Small intestine (tissue), 7 donors: Measurements from ENCODE around the gene ZP3. TPM values are rescaled to one million over a fixed set of nuclear protein-coding genes. Genes with fewer than 3 reads are reported as not detected.
A peak's percentile ranks its signal among the peaks of the same experiment; 100 is the strongest.
"Not testable (repeated sequence)": the region's sequence is repeated elsewhere in the genome, so short reads cannot be mapped to it uniquely, and the experiment has no call there.

Source experiments
- DNase-seq, 2 donors: peaks; one replicate each; pipeline versions ENCODE4 v3.0.0 to v3.0.0-alpha.2; 2013
- FAIRE-seq: peaks from 2 replicates; lab custom pipeline; 2012; peaks lifted over from hg19 to GRCh38; lab: Jason Lieb, UNC
- H3K27ac ChIP-seq, 3 donors: one replicate each; pipeline ENCODE4 v1.5.1; 2013; ENCODE audit warnings: low read length in 2 of 3, mild to moderate bottlenecking in 2 of 3, control low read depth in 1 of 3, inconsistent platforms in 1 of 3, low read depth in 1 of 3, moderate library complexity in 1 of 3
- H3K27me3 ChIP-seq, 3 donors: one replicate each; pipeline ENCODE4 v1.6.1; 2013; ENCODE audit warnings: low read length in 3 of 3, inconsistent platforms in 1 of 3; ENCODE audit not compliant: control insufficient read depth in 3 of 3, insufficient read depth in 3 of 3
- H3K36me3 ChIP-seq, 3 donors: one replicate each; pipeline ENCODE4 v1.6.1; 2013; ENCODE audit warnings: low read length in 3 of 3, inconsistent platforms in 1 of 3, low read depth in 1 of 3, mild to moderate bottlenecking in 1 of 3, moderate library complexity in 1 of 3; ENCODE audit not compliant: control insufficient read depth in 3 of 3, insufficient read depth in 2 of 3
- H3K4me1 ChIP-seq, 3 donors: one replicate each; pipeline ENCODE4 v1.6.1; 2013; ENCODE audit warnings: low read length in 2 of 3, inconsistent platforms in 1 of 3, low read depth in 1 of 3, mild to moderate bottlenecking in 1 of 3, moderate library complexity in 1 of 3; ENCODE audit not compliant: control insufficient read depth in 3 of 3, insufficient read depth in 2 of 3
- H3K4me3 ChIP-seq, 3 donors: one replicate each; pipeline ENCODE4 v1.5.1; 2013; ENCODE audit warnings: low read length in 3 of 3, control low read depth in 1 of 3, inconsistent platforms in 1 of 3, low read depth in 1 of 3, mild to moderate bottlenecking in 1 of 3, moderate library complexity in 1 of 3
- H3K9me3 ChIP-seq, 2 donors: one replicate each; pipeline ENCODE4 v1.6.1; 2013; ENCODE audit warnings: low read depth in 1 of 2, low read length in 1 of 2; ENCODE audit not compliant: control insufficient read depth in 2 of 2, insufficient read depth in 1 of 2
- WGBS, 3 donors: extraction: QIAGEN DNeasy Blood & Tissue Kit; methylation state at CpG; one replicate each; pipeline ENCODE4 v1.1.7; 2013; 5-methylcytosine and 5-hydroxymethylcytosine counted together
- polyA plus RNA-seq, 4 donors: library from polyadenylated mRNA; stranded (reverse) in 3 of 4; unstranded in 1 of 4; fragments of 200-250 nt in 3 of 4; fragments of 120-200 nt in 1 of 4; gene quantifications; one replicate each; pipeline versions ENCODE4 v1.2.1 to v1.2.3, GENCODE V29; 2013
- donor health status: healthy with polysubstance abuse.
- donor health status: control.
- donor health status: control.
- donor health status: Bipolar disorder and iron deficiency.
- donor health status: healthy.

ZP3 gene
- polyA plus RNA-seq, 4 donors: 1.4 to 3.7 (median 3.3) TPM

DNA sequence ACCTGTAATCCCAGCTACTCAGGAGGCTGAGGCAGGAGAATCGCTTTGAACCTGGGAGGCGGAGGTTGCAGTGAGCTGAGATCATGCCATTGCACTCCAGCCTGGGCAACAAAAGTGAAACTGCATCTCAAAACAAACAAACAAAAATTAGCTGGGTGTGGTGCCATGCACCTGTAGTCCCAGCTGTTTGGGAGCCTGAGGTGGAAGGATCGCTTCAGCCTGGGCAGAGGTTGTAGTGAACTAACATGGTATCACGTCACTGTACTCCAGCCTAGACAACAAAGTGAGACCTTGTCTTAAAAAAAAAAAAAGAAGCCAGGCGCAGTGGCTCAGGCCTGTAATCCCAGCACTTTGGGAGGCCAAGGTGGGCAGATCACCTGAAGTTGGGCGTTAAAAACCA is 37.0 kb upstream of the ZP3 start:
- WGBS, 3 donors: 44 to 84% (median 55%) methylated on average over 6 of the region's 6 CpGs
- H3K27me3 ChIP-seq, FAIRE-seq, H3K9me3 ChIP-seq, H3K4me3 ChIP-seq, H3K4me1 ChIP-seq, H3K36me3 ChIP-seq: not testable (repeated sequence)
- peak overlapping the region in 1 of 3 donors; percentile 32 for H3K27ac ChIP-seq
- DNase-seq: peak in 1 of 2 donors; percentile 54

DNA sequence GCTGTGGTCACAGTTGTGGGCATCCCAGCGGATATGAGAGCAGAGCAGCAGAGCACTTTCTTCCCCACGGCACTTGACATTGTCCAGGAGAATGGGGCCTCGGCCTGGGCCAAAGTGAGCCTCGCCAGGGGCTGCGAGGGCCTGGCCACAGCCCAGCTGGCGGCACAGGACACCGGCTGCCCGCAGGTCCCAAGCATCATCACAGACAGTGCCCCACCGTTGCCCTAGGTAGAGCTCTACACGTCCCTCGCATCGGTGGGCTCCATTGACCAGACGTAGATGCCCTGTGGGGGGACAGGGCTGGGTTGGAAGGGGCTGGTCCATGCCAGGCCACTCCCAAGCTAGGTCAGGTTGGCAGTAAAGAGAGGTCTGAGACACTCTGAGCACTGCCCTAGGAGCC is 34.7 kb upstream of the ZP3 start:
- no peaks in the 10 kb centered on the region for H3K27me3 ChIP-seq
- no peak overlapping the region for H3K4me3 ChIP-seq
- H3K36me3 ChIP-seq: no peaks in the 10 kb centered on the region
- DNase-seq: no peak
- no peak overlapping the region for H3K27ac ChIP-seq
- H3K4me1 ChIP-seq: peaks cover 0 to 10% (median 0%) of the 10 kb centered on the region in 3 donors
- H3K9me3 ChIP-seq: no peaks in the 10 kb centered on the region
- WGBS, 3 donors: 94 to 96% (median 96%) methylated on average over 13 of the region's 13 CpGs
- FAIRE-seq: no peak

- no peak for FAIRE-seq
- H3K27ac ChIP-seq: peak overlapping the region; percentile 72 to 92 (median 85)
- no peaks in the 10 kb centered on the region for H3K27me3 ChIP-seq
- H3K36me3 ChIP-seq: no peaks in the 10 kb centered on the region
- H3K9me3 ChIP-seq: no peaks in the 10 kb centered on the region
- 27 to 33% (median 30%) methylated on average over 12 of the region's 12 CpGs for WGBS, 3 donors
- peak overlapping the region in 2 of 3 donors; percentile 21 to 33 for H3K4me3 ChIP-seq
- no peak for DNase-seq
- H3K4me1 ChIP-seq: peaks cover 0 to 20% (median 3%) of the 10 kb centered on the region in 3 donors
Measured at GRCh38 chr7:76392531-76393115, 32.1 kb upstream of the ZP3 start.

DNA sequence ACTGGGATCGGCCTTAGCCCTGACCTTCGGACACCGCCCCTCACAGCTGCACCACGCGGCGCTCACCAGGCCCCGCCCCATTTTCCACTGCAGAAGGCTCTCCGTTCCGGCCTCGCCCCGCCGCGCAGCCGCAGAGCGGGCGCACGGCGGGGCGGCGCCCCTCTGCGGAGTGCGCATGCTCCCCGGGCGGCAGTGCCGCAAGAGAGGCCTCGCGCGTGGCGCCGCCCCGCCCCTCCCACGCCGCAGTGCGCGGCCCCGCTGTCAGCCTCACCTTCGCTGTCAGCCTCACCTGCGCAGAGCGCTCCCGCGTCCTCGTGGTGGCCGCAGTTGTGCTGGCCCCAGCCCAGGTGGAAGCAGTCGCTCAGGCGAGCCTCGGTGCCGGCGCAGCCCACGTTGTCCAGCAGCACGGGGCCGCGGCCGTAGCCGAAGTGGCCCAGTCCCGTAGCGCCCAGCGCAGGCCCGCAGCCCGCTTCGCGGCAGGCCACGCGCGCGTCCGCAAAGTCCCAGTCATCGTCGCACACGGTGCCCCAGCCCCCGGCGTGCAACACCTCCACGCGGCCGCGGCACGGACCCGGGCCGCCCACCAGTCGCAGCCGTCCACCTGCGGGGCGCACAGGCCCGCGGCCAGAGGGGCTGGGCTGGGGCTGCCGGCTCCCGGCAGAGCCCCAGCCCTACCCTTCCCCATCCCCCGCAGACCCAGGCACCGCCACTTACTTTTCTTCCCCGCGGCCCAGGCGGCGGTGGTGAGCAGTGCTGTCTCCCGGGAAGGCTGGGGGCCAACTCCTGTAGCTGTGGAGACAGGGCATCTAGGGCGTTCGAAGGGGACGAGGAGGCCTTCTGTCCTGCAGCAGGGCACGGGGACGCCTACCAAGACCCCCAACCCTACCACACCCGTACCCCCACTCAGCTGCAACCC is 31.4 kb upstream of the ZP3 start:
- FAIRE-seq (no peak), DNase-seq (peak; percentile 96 to 97)
- 0 to 4% (median 1%) methylated on average over 46 to 99 of the region's 99 CpGs for WGBS, 3 donors
- H3K4me1 ChIP-seq: peaks cover 0 to 22% (median 3%) of the 10 kb centered on the region in 3 donors
- H3K36me3 ChIP-seq: no peaks in the 10 kb centered on the region
- H3K4me3 ChIP-seq: peak overlapping the region; percentile 48 to 56 (median 49)
- H3K9me3 ChIP-seq: no peaks in the 10 kb centered on the region
- H3K27me3 ChIP-seq: no peaks in the 10 kb centered on the region
- H3K27ac ChIP-seq: peak overlapping the region; percentile 73 to 92 (median 85)

GRCh38 chr7:76394957-76395356 is 29.8 kb upstream of the ZP3 start:
- H3K4me1 ChIP-seq: peaks cover 0 to 22% (median 3%) of the 10 kb centered on the region in 3 donors
- no peaks in the 10 kb centered on the region for H3K36me3 ChIP-seq
- FAIRE-seq (no peak), DNase-seq (no peak)
- H3K9me3 ChIP-seq: no peaks in the 10 kb centered on the region
- no peak overlapping the region for H3K4me3 ChIP-seq
- 91 to 96% (median 92%) methylated on average over 9 of the region's 9 CpGs for WGBS, 3 donors
- no peaks in the 10 kb centered on the region for H3K27me3 ChIP-seq
- no peak overlapping the region for H3K27ac ChIP-seq

DNA sequence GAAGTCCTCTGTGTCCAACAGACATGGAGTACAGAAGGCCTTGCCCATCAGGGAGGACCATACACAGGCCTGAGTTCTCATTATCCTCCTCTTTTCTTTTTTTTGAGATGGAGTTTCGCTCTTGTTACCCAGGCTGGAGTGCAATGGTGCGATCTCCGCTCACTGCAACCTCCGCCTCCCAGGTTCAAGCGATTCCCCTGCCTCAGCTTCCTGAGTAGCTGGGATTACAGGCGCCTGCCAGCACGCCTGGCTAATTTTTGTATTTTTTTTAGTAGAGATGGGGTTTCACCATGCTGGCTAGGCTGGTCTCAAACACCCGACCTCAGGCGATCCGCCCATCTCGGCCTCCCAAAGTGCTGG is 29.2 kb upstream of the ZP3 start:
- FAIRE-seq, H3K27ac ChIP-seq, H3K9me3 ChIP-seq, H3K27me3 ChIP-seq, H3K36me3 ChIP-seq, DNase-seq, H3K4me3 ChIP-seq: not testable (repeated sequence)
- H3K4me1 ChIP-seq: peaks cover 0 to 22% (median 3%) of the 10 kb centered on the region in 3 donors
- 82 to 93% (median 86%) methylated on average over 8 to 11 of the region's 11 CpGs for WGBS, 3 donors

GRCh38 chr7:76395965-76396726 is 28.6 kb upstream of the ZP3 start:
- Histone ChIP-seq H3K36me3 (no peaks in the 10 kb centered on the region), H3K27ac (no peak overlapping the region), H3K27me3 (no peaks in the 10 kb centered on the region), H3K9me3 (no peaks in the 10 kb centered on the region), H3K4me3 (no peak overlapping the region), H3K4me1 (peaks cover 0 to 22% (median 3%) of the 10 kb centered on the region in 3 donors)
- 63 to 68% (median 68%) methylated on average over 11 to 13 of the region's 13 CpGs for WGBS, 3 donors
- DNase-seq: no peak
- no peak for FAIRE-seq

GRCh38 chr7:76396864-76397263 is 27.9 kb upstream of the ZP3 start:
- no peak overlapping the region for H3K27ac ChIP-seq
- H3K4me3 ChIP-seq: no peak overlapping the region
- H3K4me1 ChIP-seq: peaks cover 0 to 22% (median 3%) of the 10 kb centered on the region in 3 donors

More at GRCh38 chr7:76396864-76397263, 27.9 kb upstream of the ZP3 start:
- no peak for DNase-seq
- H3K27me3 ChIP-seq: no peaks in the 10 kb centered on the region
- 20 to 58% (median 40%) methylated on average over 8 of the region's 8 CpGs for WGBS, 3 donors
- H3K36me3 ChIP-seq: no peaks in the 10 kb centered on the region
- no peak for FAIRE-seq
- no peaks in the 10 kb centered on the region for H3K9me3 ChIP-seq
